HuH-7.5 (cell line): ENCODE measurements around the gene CDC42EP4.
"Not testable (repeated sequence)": the region's sequence is repeated elsewhere in the genome, so short reads cannot be mapped to it uniquely, and the experiment has no call there.

ENCODE experiments used
- DNase-seq: peaks from one replicate; pipeline ENCODE4 v3.0.0; 2011; ENCODE audit warnings: low spot score

The CDC42EP4 gene

DNA sequence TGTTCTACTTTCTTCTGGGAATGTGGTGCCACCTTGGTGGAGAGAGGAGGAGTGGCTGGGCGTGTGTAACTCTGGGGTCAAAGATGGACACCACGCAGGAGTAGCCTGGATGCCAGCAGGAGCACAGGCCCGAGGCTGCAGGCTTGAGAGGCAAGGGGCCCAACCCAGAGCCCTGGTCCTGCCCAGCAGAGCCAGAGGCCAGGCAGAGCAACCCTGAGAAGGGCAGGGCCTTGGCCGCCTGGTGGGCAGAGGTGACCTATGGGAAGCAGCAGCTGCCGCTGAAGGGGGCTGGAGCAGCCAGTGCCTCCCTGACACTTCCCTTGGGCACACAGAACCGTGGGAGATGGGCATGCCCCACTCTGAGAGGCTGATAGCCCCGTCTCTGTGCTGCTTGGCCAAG lies 32.1 kb downstream of the CDC42EP4 start:
- no peak for DNase-seq

DNA sequence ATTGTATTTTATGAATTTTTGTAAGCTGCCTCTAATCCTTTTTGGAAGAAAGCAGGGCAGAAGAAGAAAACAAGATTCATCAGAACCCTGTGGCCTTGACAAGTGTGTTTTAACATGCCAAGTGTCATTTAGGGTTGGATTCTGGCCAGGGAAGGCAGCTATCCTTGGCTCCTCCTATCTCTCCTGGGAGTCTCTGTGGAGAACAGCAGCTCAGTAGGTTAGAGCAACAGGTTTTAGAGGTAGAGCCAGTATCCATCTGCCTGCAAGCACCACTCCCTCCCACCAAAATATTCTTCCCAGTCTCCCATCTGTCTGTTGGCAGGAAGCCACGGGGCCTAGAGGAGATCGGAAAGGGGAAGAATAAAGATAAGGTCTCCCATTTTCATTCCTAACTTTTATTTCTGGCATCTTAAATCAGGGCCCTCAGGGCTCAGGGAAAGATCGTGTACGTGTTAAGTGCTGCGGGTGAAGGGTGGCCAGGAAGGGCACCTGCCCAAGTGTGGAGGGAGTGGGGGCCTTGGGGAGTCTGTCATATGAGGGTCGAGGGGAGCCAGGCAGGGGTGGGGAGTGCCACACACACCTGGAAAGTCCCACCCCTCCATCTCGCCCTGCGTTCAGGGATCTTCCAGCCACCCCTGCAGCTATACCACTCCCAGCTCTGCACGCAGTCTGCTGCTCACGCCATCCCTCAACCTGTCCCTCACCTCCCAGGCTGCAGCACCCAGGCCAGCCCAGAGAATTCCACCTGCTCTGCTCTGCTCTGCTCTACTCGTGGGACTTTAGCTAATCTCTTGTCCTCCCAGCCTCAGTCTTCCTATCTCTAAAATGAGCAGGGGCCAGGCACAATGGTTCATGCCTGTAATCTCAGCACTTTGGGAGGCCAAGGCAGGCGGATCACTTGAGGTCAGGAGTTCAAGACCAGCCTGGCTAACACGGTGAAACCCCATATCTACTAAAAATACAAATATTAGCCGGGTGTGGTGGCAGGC lies 33.0 kb downstream of the CDC42EP4 start:
- DNase-seq: peak; percentile 7

DNA sequence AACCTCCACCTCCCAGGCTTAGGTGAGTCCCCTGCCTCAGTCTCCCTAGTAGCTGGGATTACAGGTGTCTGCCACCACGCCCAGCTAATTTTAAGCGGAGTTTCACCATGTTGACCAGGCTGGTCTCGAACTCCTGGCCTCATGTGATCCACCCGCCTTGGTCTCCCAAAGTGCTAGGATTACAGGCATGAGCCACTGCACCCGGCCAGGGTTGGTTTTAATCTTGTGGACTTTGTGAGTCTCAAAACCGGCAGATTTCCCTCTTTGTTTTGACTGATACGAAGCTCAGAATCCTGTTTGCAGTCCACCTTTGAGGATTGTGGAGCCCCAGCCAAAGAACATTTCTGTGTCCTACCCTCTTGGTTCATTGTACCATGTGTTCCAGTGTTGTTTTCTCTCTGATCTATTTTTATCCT lies 33.7 kb downstream of the CDC42EP4 start:
- DNase-seq: no peak

DNA sequence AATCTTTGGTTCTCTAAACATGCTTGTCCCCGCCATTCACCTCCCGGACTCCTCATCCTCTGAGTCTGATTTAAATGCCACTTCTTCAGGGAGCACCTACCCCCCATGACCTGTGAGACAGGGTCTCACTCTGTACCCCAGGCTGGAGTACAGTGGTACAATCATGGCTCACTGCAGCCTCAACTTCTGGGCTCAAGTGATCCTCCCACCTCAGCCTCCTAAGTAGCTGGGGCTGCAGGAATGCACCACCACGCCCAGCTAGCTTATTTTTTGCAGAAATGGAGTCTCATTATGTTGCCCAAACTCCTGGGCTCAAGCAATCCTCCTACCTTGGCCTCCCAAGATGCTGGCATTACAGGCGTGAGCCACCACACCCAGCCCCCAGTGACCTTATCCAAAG lies 37.3 kb downstream of the CDC42EP4 start:
- no peak for DNase-seq

DNA sequence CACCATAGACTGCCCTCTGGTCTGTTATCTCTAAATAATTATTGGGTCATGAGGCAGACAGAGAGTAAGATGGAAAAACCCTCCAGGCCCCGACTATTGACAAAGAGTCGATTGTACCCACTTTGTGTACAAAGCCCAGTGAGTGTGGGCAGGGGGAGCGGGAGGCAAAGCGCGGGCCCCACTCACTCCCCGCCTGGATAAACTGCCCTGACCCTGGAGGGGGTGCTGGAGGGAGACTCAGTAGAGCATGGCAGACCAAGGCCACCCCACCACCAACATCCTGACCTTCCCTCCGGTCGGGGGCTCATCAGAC lies 38.9 kb downstream of the CDC42EP4 start:
- DNase-seq: no peak

DNA sequence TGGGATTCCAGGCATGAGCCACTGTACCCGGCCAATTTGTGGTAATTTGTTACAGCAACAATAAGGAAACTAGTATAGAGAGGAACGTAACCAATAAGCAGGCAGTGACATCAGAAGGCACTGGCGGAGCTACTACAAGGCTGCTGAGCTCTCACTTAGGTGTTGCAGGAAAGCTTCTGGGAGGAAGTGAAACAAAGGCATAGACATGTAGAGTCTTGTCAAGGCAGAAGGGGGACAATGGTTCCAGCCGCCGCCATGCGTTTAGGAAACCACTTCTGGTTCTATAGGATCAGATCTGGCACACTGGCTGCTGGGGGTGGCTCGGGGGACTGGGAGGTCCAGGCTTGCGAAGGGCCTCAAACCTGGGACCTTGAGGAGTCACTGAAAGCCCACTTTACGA lies 40.7 kb downstream of the CDC42EP4 start:
- no peak for DNase-seq

DNA sequence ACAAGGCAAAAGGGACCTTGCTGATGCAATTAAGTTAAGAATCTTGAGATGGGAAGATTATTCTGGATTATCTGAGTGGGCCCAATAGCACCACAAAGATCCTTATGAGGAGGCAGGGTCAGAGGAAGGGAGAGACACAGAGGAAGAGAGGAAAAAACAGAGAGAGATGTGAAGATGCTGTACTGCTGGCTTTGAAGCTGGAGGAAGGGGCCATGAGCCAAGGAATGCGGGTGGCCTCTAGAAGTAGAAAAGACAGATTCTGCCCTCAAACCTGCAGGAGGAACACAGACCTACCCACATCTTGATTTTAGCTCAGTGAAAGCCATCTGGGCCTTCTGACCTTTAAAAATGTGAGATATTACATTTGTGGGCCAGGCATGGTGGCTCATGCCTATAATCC lies 42.0 kb downstream of the CDC42EP4 start:
- DNase-seq: no peak

DNA sequence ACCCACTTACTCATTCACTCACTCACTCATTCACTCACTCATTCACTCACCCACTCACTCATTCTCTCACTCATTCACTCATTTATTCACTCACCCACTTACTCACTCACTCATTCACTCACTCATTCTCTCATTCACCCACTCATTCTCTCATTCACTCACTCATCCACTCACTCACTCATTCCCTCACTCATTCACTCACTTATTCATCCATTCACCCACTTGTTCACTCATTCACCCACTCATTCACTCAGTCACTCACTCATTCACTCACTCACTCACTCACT lies 42.5 kb downstream of the CDC42EP4 start:
- no peak for DNase-seq

DNA sequence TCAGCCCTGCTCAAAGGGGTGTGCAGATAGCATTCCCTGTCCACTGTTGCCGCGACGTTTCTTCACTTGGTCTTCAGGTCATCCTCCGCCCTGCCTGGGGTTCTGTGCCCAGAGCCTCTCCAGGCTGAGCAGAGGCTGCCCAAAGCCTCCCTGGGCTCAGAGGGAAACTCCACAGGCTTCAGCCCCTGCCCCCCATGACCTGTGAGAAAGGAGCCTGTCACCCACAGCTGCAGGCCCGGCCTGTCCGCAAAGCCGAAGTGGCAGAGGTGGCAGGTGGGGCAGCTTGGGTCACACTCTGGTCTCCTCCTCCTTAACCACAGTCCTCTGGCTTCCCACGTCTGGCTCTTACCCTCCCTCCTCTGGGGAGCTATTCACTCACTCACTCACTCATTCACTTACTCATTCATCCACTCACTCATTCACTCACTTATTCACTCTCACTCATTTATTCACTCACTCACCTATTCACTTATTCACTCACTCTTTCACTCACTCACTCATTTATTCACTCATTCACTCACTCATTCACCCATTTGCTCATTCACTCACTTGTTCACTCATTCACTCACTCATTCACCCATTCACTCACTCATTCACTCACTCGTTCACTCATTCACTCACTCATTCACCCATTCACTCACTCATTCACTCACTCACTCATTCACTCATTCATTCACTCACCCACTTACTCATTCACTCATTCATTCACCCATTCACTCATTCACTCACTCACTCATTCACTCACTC lies 43.0 kb downstream of the CDC42EP4 start:
- DNase-seq: no peak

DNA sequence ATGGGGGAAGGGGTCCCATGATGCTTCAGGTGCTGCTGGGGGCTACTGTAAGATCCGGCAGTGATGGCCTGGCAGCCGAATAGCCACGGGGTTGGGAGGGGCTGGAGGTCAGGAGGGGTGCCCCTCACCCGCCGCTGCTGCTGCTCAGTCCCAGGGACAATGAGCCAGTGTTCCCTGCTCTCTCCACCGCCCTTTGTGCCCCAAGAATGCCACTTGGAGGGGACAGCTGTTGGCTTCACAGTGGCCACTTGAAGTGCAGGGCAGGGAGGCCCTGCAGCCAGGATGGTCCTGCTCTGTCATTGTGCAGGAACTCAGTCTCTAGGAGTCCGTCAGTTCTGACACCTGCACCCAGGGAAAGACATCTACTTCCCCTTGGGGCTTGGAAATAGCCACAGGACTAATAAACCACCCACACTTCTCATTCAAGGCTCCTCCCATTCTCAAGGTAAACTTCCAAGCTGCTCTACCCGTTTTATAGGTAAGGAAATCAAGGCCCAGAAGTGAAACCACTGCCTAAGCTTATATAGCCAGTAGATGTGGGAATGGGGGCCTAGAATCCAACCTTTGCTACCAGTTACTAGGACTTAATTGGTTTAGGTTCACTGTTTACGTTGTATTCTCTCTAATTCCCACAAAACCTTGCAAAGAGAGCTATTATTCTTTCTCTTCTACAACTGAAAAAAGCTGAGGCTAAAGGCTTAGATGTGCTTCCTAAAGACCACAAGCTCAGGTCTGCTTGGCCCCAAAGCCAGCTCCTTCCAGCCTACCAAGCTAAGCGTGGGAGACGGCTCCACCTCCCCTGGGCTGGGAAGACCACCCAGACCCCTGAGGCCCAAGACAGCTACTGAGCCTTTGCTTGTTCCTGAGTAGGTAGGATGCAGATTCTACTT lies 43.9 kb downstream of the CDC42EP4 start:
- no peak for DNase-seq

DNA sequence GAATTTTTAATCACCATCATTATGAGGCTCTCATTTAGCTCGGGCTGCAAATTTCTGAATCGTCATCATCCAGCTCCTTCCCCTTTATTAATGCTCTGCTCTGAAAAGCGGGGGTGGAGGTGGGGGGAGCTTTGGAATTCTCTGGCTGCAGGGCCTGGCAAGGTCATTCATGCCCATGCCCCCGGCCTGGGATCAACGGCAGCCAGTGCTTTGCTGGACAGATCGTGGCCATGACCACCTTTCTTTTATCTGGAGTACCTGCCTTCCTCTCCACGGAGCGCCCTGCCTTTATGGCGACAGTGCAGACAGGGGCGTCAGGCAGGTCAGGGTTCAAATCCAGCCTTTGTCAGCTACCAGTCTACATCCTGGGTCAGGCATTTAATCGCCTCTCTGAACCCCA lies 45.0 kb downstream of the CDC42EP4 start:
- no peak for DNase-seq

DNA sequence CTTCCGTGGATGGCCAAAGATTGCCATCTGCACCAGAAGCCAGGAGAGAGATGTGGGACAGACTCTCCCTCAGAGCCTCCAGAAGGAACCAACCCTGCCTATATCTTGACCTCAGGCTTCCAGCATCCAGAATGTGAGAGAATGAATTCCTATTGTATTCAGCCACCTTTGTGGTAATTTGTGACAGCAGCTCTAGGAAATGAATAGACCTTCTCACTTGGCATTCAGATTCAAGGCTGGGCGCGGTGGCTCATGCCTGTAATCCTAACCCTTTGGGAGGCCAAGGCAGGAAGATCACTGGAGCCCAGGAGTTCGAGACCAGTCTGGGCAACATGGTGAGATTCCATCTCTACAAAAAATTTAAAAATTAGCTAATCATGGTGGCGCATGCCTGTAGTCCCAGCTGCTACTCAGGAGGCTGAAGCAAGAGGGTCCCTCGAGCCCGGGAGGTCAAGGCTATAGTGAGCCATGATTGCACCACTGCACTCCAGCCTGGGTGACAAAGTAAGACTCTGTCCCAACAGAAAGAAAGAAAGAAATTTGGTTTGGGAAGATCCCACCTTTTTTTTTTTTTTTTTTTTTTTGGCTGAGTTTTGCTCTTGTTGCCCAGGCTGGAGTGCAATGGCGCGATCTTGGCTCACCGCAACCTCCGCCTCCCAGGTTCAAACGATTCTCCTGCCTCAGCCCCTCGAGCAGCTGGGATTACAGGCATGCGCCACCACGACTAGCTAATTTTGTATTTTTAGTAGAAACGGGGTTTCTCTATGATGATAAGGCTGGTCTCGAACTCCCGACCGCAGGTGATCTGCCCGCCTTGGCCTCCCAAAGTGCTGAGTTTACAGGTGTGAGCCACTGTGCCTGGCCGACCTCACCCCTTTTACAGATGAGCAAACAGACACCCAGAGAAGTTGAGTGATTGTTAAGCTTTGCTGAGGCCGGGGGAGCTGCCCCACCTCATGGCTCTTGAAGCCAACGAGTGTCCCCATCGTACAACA lies 45.9 kb downstream of the CDC42EP4 start:
- DNase-seq: no peak

DNA sequence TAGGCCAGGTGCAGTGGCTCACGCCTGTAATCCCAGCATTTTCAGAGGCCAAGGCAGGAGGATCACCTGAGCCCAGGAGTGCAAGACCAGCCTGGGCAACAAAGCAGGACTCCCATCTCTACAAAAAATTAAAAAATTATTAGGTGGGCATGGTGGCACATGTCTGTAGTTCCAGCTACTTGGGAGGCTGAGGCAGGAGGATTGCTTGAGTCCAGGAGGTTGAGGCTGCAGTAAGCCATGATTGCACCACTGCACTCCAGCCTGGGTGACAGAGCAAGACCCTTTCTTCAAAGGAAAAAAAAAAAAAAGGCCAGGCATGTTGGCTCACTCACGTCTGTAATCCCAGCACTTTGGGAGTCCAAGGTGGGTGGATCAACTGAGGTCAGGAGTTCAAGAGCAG lies 47.4 kb downstream of the CDC42EP4 start:
- DNase-seq: not testable (repeated sequence)

DNA sequence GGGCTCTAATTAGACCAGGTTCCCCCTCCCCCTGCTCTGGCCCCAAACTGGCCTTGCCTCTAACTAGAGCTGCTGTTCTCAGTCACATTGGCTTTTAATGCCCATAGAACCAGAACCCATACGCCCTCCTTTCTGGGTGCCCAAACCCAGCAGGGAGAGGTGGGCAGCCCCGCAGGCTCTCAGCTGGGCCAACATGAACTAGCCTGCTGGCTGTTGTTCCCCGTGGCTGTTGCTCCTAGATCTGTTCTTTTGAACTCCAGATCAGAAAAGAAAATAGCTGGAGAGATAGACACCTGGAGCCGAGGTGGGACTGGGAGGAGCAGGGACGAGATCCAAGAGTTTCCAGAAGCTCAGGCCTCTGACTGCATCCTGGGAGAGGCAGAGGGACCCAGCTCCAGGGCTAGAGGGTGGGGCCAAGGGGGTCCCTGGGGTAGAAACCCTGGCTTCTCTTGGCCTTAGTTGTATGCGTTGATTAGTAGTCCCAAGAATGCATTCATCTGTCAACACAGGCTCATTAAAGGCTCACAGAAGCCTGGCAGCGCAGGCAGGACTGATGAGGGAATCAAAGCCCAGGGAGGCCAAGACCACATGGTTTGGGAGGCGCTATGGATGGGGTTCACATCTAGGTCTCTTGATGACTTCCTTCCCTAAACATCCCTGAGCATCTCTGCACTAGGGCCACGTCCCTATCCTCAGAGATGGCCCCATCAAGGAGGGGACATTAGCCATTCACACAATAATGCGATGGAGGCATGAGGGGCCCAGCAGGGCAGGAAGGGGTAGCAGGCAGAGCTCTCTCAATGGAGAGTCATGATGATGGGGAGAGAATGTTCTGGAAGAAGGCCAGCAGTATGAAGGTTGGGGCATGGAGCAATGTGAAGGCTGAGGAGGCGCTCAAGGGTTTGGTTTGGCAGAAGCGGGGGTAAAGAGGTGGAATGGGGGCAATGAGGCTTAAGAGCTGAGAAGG lies 48.8 kb downstream of the CDC42EP4 start:
- no peak for DNase-seq

DNA sequence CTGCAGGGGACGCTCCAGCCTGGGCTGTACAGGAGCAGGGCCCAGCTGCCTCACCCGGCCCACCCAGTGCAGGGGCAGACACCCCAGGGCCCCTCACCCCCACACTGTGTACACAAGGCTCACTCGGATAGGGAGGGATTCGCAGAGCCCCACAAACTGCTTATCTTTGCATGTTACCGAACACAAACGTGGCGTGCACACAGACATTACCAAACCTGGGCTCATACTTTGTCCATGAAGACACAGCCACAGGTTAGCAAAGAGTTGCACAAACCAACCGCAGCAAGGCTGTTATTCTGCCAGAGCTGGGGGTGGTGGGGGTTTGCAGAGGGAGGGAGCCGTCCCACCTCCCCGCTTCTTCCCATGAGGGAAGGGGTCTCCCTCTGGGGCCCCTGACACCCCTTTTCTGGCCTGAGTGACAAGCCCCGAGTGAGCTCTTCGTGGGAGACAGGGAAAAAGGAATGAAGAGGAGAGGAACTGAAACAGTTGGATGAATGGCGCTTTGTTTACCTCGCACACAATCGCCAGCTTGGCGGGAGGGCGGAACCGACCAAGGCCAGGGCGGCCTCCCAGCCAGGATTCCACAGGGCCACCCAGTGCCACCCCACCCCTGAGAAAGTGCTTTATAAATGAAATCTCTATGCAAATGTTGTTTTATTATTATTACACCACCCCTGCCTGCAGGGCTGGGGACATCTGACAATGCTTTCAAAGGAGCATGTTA lies 49.7 kb downstream of the CDC42EP4 start:
- DNase-seq: no peak

DNA sequence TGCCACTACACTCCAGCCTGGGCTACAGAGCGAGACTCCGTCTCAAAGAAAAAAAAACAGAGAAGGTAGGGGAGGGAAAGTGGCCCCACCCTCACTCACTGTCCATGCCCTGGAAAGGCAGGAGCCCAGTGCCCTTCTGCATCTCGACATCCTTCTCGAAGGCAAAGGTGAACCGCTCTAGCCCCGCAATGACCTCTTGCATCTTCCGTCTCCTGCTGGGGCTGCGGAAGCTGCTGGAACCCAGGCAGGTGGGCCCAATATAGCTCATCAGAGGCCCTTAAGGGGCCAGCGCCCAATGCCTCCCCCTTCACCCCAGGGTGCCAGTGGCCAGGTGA lies 50.2 kb downstream of the CDC42EP4 start, which contains the start of gene CPSF4L:
Gene CPSF4L, minus strand, starts transcription at position 264 of the 335 bp plus-strand sequence. Its CDS starts 62 bp downstream, at position 202.
- DNase-seq: no peak

DNA sequence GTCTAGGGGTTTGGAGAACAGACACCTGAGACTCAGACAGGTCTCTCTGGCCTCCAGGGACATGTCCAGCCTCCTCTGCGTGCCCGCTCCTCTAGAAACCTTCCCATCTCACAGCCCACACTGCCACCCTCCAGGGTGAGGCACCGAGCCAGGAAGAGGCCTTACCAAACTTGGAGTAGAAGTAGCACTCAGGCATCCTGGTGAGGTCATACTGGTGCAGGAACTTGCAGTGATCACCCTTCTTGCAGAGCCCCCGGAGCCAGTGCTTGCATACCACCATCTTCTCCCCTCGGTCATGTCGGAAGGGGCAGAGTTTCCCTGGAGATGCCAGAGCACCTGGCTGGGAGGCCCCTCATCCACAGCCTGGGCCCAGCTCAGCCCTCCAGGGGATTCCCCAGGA lies 54.3 kb downstream of the CDC42EP4 start:
- DNase-seq: no peak

DNA sequence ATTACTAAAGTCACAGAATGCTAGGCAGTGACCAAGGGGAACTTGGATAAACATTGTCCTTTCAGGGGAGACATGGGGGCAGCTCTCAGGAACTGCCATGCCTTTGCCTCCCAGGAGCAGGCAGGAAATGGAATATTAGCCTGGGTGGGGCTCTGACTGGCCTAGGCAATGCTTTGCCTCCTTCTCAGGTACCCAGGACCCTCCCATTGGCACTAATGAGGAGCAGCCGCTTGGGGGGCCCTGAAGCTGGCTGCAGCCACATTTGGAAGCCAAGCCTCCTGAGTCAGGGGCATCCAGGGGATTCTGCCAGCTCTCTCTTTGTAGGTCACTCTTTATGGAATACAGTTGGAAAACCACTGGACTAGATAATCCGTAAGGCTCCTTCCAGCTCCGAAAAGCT lies 55.6 kb downstream of the CDC42EP4 start:
- no peak for DNase-seq

DNA sequence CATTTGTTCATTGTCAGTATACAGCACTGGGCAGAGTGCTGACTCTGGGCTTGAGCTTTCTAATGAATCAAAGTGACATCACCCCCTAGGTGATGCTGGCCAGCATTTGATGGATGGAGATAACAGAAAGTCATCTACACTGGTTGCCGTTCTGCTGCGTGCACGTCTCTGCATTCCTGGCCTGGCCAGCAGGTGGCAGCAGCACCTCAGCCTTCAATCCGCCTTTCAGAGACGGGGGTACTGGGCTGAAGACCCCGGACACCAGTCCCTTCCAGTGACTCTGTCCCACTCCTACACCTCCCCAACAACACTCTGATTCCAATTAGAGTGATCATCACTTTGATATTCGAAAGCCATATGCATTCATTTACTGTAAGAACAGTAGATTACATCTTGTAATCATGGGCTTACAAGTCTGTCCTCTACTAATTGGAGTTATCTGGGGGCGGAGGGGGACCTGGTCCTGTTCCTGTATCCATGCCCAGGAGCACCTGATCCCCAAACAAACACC lies 56.1 kb downstream of the CDC42EP4 start:
- DNase-seq: peak; percentile 53
